Measurements from ENCODE around the gene WDFY3.

DNA sequence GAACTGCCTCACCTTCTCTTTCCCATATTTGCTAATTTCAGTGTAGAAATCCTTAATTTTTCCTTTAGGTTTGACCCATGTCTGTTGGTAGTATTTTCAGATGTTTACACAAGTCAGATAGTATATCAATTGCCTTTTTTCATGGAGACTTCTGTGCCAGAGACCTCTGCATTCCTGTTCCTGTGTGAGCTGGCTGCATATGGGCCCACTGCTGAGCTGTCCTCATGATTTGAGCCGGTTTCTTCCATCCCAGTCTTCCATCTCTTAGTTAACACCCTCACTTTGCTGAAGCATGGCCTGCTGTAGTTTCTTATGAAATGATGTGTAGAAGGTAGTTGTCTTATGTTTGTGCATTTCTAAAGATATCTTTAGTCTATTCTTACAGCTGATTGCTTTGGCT, 343.5 kb downstream of the WDFY3 start:
- TF ChIP-seq, protein P1, sequence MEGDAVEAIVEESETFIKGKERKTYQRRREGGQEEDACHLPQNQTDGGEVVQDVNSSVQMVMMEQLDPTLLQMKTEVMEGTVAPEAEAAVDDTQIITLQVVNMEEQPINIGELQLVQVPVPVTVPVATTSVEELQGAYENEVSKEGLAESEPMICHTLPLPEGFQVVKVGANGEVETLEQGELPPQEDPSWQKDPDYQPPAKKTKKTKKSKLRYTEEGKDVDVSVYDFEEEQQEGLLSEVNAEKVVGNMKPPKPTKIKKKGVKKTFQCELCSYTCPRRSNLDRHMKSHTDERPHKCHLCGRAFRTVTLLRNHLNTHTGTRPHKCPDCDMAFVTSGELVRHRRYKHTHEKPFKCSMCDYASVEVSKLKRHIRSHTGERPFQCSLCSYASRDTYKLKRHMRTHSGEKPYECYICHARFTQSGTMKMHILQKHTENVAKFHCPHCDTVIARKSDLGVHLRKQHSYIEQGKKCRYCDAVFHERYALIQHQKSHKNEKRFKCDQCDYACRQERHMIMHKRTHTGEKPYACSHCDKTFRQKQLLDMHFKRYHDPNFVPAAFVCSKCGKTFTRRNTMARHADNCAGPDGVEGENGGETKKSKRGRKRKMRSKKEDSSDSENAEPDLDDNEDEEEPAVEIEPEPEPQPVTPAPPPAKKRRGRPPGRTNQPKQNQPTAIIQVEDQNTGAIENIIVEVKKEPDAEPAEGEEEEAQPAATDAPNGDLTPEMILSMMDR (conservative IDR thresholded peaks at IDR 0.05; ENCODE audit: low read depth in 2 of 2): no peak
- no peak for TF ChIP-seq EZH2 (IDR thresholded peaks at IDR 0.05; ENCODE audit: low read depth, unreplicated experiment)
- TF ChIP-seq NANOG (IDR thresholded peaks at IDR 0.05; ENCODE audit: borderline replicate concordance): no peak
- TF ChIP-seq POLR2AphosphoS5 (IDR thresholded peaks at IDR 0.05; ENCODE audit: low read depth): no peak
- TF ChIP-seq CREB1 (CRISPR knock-in tag; IDR thresholded peaks at IDR 0.05; ENCODE audit: low read depth): no peak
- TF ChIP-seq, protein P2, sequence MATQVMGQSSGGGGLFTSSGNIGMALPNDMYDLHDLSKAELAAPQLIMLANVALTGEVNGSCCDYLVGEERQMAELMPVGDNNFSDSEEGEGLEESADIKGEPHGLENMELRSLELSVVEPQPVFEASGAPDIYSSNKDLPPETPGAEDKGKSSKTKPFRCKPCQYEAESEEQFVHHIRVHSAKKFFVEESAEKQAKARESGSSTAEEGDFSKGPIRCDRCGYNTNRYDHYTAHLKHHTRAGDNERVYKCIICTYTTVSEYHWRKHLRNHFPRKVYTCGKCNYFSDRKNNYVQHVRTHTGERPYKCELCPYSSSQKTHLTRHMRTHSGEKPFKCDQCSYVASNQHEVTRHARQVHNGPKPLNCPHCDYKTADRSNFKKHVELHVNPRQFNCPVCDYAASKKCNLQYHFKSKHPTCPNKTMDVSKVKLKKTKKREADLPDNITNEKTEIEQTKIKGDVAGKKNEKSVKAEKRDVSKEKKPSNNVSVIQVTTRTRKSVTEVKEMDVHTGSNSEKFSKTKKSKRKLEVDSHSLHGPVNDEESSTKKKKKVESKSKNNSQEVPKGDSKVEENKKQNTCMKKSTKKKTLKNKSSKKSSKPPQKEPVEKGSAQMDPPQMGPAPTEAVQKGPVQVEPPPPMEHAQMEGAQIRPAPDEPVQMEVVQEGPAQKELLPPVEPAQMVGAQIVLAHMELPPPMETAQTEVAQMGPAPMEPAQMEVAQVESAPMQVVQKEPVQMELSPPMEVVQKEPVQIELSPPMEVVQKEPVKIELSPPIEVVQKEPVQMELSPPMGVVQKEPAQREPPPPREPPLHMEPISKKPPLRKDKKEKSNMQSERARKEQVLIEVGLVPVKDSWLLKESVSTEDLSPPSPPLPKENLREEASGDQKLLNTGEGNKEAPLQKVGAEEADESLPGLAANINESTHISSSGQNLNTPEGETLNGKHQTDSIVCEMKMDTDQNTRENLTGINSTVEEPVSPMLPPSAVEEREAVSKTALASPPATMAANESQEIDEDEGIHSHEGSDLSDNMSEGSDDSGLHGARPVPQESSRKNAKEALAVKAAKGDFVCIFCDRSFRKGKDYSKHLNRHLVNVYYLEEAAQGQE (IDR thresholded peaks at IDR 0.05; ENCODE audit: unreplicated experiment): no peak
